GM21737 (cell line): ENCODE measurements around the gene BRICD5.
"Not testable (repeated sequence)": the region's sequence is repeated elsewhere in the genome, so short reads cannot be mapped to it uniquely, and the experiment has no call there.

Experiments used
- ATAC-seq: cut with Tn5 transposase; IDR thresholded peaks from one replicate; pipeline ENCODE4 v1.9.1; 2021; ENCODE audit warnings: mild to moderate bottlenecking, moderate library complexity; ENCODE audit not compliant: unreplicated experiment

The BRICD5 gene

GRCh38 chr16:2223221-2223941 lies 12.7 kb upstream of the BRICD5 start, which contains the start of gene E4F1:
TSS of gene E4F1 (plus strand) at chr16:2223591. CDS start at chr16:2223614, 23 bp downstream.
- ATAC-seq = peak; percentile 95

DNA sequence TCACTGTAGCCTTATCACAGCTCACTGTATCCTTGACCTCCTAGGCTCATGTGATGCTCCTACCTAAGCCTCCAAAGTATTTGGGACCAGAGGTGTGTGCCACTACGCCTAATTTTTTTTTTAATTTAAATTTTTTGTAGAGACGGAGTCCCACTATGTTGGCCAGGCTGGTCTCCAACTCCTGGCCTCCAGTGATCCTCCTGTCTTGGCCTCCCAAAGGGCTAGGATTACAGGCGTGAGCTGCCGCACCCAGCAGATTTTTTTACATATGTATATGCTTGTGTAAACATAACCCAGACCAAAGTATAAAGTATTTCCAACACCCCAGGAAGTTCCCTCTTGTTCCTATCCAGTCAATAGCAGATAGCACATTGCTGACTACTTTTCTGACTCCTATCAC lies 5.7 kb upstream of the BRICD5 start:
- ATAC-seq = no peak

- peak; percentile 79 for ATAC-seq
Measured at GRCh38 chr16:2214719-2214968, 4.0 kb upstream of the BRICD5 start, which contains the start of gene PGP. TSS of gene PGP (minus strand) at chr16:2214840. CDS start at chr16:2214777, 63 bp downstream.

DNA sequence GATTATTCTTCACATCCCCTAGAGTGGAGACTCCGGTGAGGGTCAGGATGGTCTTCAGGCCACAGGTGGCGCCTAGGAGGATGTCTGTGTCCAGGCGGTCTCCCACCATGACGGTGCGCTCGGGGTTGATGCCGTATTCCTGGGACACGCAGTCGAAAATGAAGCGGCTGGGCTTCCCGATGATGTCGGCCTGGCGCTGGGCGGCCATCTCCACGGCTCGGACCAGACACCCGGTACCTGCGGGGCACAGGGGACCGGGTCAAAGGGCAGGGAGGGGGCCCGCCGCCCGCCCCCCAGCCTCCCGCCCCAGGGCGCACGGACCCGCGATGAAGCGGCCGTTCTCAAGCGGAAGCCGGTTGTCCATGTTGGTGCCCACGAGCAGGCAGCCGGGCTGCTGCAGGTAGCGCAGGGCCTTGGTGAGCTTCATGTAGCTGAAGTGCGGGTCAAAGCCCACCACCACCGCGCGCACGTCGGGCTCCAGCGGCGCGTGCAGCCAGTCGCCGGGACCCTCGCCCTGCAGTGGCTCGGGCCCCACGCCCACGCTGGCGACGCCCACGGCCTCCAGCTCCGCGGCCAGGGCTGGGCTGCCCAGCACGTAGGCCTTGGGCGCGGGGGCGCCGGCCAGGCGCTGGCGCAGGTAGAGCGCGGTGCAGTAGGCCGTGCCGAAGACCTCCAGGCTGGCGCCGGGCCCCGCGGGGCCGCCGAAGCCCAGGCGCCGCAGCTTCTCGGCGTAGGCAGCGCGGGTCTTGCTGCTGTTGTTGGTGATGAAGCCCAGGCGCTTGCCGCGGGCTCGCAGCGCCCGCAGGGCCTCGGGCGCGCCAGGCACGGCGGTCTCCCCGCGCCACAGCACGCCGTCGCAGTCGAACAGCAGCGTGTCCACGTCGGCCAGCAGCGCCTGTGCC lies 3.4 kb upstream of the BRICD5 start:
- no peak for ATAC-seq

- ATAC-seq = no peak
Measured at GRCh38 chr16:2212362-2213324, 2.0 kb upstream of the BRICD5 start.

GRCh38 chr16:2211923-2212347 lies 1.3 kb upstream of the BRICD5 start:
- ATAC-seq = no peak

GRCh38 chr16:2210009-2210332 lies 692 bp downstream of the BRICD5 start:
- no peak for ATAC-seq

GRCh38 chr16:2209258-2210008 lies 1.2 kb downstream of the BRICD5 start:
- no peak for ATAC-seq

DNA sequence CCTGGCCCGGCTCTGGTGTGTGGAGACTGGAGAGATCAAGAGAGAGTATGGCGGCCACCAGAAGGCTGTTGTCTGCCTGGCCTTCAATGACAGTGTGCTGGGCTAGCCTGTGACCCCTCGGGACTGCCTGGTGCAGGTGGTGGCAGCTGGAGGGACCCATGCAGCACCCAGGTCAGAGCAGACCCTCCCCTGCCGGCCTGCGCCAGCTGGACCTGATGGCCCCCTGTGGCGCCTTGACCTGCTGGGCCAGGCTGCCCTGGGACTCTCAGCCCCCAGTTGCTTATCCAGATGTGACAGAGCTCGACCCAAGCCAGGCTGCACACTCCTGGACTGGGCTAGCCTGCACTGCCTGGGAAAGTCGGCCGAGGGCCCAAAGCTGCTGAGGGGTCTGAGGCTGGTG lies 1.9 kb downstream of the BRICD5 start:
- no peak for ATAC-seq

- ATAC-seq = no peak
Measured at GRCh38 chr16:2208308-2208707, 2.4 kb downstream of the BRICD5 start.

GRCh38 chr16:2207872-2208271 lies 2.8 kb downstream of the BRICD5 start:
- no peak for ATAC-seq

DNA sequence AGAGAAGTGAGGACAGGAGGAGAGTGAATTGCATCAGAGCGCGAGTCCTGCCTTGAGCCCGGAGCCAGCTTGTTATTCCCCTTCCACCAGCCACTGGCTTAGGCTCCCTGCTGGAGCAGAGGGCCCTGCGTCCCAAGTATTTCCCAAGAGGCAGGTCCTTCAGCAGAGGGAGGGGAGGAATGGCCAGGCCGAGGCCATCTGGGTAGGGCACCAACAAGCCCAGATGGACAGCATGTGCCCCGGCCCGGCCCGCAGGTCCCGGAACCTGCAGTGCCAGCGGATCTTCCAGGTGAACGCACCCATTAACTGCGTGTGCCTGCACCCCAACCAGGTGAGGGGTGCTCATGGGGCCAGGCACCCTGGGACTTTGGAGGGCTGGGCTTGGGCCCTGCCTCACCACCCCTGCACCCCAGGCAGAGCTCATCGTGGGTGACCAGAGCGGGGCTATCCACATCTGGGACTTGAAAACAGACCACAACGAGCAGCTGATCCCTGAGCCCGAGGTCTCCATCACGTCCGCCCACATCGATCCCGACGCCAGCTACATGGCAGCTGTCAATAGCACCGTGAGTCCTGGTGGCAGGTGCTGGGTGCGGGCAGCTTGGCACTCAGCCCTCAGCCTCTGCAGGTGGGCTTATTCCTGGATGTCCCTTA lies 3.8 kb downstream of the BRICD5 start:
- no peak for ATAC-seq

DNA sequence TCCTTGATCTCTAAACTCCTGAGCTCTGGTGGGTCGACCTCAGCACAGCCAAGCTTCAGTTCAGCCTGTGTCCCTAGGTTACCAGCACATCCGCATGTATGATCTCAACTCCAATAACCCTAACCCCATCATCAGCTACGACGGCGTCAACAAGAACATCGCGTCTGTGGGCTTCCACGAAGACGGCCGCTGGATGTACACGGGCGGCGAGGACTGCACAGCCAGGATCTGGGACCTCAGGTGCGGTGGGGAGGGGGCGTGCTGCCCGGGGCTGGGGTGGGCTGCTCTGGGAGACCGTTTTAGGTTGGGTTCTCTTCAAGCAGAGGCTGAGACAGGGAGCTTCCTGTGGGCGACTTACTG lies 4.3 kb downstream of the BRICD5 start:
- no peak for ATAC-seq

GRCh38 chr16:2205967-2206313 lies 4.7 kb downstream of the BRICD5 start:
- ATAC-seq = peak; percentile 11

DNA sequence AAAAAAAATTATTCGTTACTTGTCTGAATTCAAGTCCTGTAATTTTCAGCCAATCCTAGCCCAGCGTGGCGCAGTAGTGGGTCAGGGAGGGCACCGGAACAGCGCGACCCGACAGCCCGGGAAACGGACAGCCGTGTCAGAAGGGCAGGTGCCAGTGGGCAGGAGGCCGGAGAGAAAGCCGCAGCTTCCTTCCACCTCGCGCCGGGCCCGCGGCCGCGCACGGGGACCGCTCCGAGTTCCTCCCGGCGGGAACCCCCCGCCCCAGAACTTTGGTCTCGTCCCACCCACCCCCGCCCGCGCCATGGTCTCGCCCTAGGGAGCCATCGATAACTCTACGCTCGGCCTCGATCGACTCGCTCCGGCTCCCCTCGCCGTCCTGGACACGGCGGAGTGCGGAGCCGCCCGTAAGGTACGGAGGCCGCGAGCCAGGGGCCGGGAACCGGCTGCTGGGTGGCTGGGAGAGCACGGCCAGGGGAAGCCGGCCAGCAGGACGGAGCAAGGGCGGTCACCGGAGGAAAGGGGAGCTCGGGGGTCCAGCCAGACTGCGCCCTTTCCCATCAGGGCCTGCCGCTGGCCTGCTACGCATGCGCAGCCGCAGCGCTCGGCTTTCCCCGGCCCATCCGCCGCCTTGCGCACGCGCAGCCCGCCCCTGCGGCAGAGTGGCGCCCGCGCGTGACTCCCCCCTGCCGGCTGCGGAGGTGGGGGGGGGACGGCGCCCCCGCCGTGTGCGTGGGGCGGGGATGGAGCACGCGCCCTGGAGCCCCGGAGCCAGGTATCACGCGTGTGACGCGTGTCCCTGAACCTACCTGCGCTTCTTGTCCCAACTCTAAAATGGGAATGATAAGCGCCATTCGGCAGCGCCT lies 5.3 kb downstream of the BRICD5 start, which contains the start of gene MLST8:
Gene MLST8, plus strand, starts transcription at position 351 of the 863 bp plus-strand sequence. CDS start 632 bp downstream, outside the sequence.
- ATAC-seq = peak; percentile 54

GRCh38 chr16:2204416-2205103 lies 6.1 kb downstream of the BRICD5 start:
- ATAC-seq = no peak

- not testable (repeated sequence) for ATAC-seq
Measured at GRCh38 chr16:2203119-2203688, 7.5 kb downstream of the BRICD5 start.

- no peak for ATAC-seq
Measured at GRCh38 chr16:2200313-2200712, 10.3 kb downstream of the BRICD5 start.
